DMS114 treated with DMSO at 0.1 percent for 48 hours (cell line): Measurements from ENCODE around the gene NAA40.
"Not testable (repeated sequence)": the region's sequence is repeated elsewhere in the genome, so short reads cannot be mapped to it uniquely, and the experiment has no call there.

Experiments used
- DNase-seq: peaks from one replicate; lab custom pipeline; 2025; ENCODE audit not compliant: unreplicated experiment; lab: John Stamatoyannopoulos, UW

NAA40 gene

GRCh38 chr11:63937713-63938478 is 906 bp upstream of the NAA40 start:
- no peak for DNase-seq

DNA sequence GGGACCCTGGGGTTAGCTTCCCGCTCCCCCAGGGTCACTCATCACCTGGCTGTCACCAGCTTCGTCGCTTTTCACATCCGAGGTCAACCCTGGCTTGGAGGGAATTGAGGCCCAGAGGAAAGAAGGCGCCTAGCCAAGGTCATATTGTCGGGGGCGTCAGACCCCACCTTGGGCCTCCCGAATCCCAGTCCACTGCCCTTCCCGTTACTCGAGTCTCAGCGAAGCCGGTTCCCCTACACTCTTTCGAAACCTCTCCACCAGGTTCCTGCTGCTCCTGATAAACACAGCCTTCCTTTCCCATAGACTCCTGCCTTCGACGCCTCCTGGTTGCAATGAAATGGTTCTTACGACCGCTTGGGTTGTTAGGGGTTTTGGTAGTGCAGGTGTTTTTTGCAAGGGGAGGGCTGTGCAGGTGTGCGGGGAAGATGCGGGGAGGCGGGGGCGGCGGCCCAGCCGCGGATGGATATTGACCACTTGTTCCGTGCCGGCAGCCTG is 642 bp downstream of the NAA40 start:
- DNase-seq, result no peak

GRCh38 chr11:63940786-63941185 is 2.0 kb downstream of the NAA40 start:
- no peak for DNase-seq

DNA sequence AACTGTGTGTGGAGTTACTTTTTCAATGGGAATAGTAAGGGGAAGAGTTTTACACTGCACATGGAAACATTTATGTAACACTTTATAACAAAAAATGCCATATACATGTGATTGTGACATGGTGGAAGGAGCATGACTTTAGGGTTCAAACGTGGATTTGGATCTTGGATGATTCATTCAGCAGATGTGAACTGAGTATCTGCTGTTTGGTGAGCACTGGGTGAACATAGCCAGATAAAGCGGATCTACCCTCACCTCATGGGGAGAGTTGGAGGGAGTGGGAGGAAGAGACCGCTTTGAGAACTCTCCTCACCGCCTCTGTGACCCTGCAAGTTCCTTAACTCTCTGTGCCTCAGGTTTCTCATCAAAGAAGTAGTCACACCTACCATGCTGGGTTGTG is 3.1 kb downstream of the NAA40 start:
- DNase-seq, result no peak

DNA sequence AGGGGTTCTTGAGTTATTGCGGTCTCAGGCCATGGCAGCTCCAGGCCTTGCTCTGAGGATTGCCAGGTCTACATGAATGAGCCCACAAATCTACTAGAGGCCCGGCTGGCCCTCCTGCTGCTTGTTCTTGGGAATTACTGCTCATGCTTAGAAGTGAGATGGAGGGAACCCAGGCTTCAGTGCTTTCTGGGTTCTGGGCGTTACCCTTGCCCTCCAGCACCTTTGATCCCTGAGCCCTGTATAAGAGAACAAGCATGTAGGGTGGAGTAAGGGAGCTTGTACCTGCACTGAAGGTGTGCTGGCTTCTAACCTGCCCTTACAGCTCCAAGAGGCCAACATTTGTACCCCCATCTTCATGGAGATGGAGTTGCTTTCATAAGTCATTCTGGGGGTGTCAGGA is 4.0 kb downstream of the NAA40 start:
- DNase-seq, result no peak

DNA sequence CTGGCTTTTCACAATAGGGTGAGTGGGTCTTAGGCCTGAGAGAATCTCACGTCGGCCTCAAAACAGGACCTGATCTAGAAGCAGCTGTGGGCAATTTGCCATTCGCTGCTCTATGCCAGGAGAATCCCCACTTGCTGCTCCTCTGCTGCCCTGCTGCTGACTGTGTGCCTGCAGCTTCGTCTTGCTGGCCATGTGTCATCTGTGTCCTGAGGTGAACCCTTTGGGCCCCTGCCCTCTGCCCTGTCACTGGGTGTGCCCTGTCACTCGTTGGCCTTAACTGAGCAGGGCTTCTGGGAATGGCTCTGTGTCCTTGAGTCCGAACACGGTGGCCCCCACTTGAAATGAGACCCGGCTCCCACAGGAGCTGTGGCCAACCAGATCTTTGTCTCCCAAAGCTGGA is 6.2 kb downstream of the NAA40 start:
- no peak for DNase-seq

- peak; percentile 74 for DNase-seq
Observed at GRCh38 chr11:63945477-63946163, 6.8 kb downstream of the NAA40 start.

- no peak for DNase-seq
Observed at GRCh38 chr11:63951779-63952536, 13.2 kb downstream of the NAA40 start.

GRCh38 chr11:63952570-63952969 is 13.8 kb downstream of the NAA40 start:
- no peak for DNase-seq

DNA sequence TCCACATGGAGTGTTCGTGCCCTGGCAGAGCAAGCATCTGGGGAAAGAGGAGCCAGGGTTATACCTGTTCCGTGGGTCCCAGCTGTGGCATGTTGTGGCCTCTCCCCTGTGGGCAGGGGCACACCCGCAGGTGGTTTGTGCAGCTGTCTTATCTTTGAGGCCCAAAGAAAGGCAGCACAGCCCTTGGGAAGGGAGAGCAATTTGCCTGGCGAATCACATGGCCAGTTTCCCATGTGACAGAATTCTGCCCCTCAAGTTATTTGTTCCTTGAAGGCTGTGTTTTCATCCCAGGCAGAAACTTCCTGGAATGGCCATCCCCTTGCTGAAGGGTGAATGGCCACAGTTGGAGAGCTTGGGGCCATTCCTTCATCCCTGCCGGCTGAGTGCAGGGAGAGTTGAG is 19.2 kb downstream of the NAA40 start:
- no peak for DNase-seq

DNA sequence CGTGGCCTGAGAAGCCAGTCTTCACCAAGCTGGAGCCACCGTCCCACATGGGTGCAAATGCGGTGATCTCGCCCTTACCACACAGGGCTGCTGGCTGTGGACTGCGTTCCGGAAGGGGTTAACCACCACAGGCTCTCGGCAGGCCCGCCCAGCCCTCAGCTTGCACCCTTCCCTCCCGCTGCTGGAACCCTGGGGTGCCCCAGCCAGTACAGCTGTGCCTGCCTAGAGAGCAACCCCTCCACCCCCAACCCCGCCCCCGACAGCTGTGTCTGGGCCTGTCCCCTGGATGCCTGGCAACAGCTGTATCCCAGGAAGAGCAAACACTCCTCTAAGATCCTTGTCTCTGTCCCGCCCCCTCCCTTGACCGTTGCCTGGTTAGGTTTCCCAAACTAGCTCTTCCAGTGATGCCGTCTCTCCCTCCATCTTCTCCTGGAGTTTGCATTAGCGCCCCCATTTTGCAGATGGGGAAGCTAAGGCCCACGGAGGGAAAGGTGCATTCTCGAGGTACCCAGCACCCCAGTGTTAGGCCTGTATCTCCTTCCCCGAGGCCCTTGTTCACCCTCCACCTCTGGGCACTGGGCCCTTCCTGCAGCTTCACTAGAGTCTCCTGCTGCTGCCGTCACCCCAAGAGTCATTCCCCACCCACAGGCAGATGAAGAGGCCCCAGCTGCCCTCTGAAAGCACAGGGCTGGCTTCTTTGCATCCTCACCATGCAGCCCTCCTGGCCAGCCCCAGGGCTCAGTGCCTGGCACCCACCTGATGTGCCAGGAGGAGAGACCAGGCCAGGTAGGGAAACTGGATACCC is 23.0 kb downstream of the NAA40 start:
- no peak for DNase-seq

DNA sequence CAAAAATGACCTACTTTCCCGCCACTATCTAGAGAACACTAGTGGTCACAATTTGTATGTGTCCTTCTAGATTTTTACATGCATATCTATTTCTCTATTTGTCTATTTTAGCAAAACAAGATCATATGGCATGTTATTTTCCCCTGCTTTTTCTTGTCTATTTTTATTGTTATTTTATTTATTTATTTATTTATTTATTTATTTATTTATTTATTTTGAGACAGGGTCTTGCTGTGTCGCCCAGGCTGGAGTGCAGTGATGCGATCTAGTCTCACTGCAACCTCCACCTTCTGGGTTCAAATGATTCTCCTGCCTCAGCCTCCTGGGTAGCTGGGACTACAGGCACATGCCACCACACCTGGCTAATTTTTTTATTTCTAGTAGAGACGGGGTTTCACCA is 25.1 kb downstream of the NAA40 start:
- not testable (repeated sequence) for DNase-seq

- no peak for DNase-seq
Observed at GRCh38 chr11:63966444-63966843, 27.6 kb downstream of the NAA40 start.

- no peak for DNase-seq
Observed at GRCh38 chr11:63969461-63969860, 30.7 kb downstream of the NAA40 start.

- DNase-seq, result no peak
Observed at GRCh38 chr11:63970902-63971301, 32.1 kb downstream of the NAA40 start.

DNA sequence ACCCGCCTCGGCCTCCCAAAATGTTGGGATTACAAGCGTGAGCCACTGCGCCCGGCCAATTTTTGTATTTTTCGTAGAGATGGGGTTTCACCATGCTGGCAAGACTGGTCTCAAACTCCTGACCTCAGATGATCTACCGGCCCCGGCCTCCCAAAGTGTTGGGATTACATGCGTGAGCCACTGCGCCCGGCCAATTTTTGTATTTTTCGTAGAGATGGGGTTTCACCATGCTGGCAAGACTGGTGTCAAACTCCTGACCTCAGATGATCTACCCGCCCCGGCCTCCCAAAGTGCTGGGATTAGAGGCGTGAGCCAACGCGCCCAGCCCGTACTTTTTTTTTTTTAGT is 35.1 kb downstream of the NAA40 start:
- DNase-seq, result not testable (repeated sequence)

DNA sequence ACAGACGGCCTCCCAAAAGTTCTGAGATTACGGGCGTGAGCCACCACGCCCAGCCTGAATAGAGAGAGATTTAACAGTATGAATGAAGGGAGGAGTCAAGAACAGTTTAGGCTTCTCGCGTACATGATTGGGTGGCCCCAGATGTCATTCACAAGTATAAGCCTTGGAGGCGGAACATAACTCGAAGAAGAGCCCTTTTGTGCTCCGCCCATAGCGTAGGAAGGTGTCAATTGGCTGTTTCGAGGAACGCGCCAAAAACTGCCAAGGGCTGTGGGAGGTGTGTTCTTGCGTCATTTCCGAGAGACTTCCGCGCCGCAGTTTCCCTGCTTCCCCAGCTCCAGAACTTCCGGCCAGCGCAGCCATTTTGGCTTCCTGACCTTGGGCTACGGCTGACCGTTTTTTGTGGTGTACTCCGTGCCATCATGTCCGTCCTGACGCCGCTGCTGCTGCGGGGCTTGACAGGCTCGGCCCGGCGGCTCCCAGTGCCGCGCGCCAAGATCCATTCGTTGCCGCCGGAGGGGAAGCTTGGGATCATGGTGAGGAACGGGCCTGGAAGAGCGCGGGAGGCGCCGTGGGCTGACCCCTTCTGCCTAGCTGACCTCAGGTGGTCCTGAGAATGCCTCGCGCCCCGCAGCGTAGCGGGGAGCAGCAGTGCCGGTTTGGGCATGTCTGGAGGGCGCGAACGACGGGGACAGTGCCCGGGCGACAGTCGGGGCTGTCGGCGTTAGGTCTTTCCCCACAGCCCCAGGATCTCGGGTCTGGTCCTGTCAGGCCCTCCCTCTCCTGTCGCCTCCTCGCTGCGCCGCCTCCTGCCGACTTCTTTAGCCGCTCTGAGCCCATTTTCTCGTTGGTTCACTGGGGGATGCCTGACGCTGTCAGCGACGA is 35.7 kb downstream of the NAA40 start, which contains the start of gene COX8A:
TSS of gene COX8A (plus strand) at position 362 of the 885 bp plus-strand sequence. CDS start at position 423, 61 bp downstream.
- DNase-seq, result peak; percentile 100

- DNase-seq, result no peak
Observed at GRCh38 chr11:63978551-63979239, 39.9 kb downstream of the NAA40 start.

DNA sequence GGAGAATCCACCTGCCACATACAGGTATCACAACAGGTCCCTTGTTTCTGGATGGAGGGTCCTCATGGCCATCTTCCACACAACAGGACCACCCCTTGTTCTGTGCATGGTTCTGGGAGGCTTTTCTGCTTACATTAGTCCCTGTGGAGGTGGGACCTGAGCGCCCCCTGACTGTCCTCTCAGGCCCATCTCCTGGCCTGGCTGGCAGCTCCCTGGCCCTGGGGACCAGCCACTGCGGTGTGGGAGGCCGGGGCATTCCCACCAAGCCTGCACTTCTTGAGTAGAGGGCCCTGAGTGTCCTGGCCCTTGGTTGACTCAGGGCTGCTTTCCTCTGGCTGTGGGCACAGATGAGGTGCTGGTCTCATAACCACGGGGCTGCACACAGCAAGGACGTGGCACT is 40.6 kb downstream of the NAA40 start:
- no peak for DNase-seq
